K562 (cell line): ENCODE results near the gene CFAP58. TPM values are rescaled to one million over a fixed set of nuclear protein-coding genes. Genes with fewer than 3 reads are reported as not detected.

Experiments used
- C11orf30 ChIP-seq: fragments of 450-650 bp; IDR thresholded peaks from 2 replicates; pipeline ENCODE4 v1.6.1; 2016; ENCODE audit warnings: low read depth, mild to moderate bottlenecking
- CREB3 ChIP-seq: fragments of 450-650 bp; conservative IDR thresholded peaks from 2 replicates; pipeline ENCODE4 v1.6.1; 2016; ENCODE audit warnings: missing genetic modification characterization, low read depth, mild to moderate bottlenecking, missing compliant biosample characterization, moderate library complexity
- L3MBTL2 ChIP-seq: fragments of 450-650 bp; IDR thresholded peaks from 2 replicates; pipeline ENCODE4 v1.6.1; 2016; ENCODE audit warnings: mild to moderate bottlenecking, moderate library complexity
- MLLT1 ChIP-seq, 2 experiments: fragments of 450-650 bp; IDR thresholded peaks; 2 replicates each; pipeline ENCODE4 v1.6.1; 2016
- MYNN ChIP-seq, 2 experiments: sonication (generic); formaldehyde crosslinking in 1 of 2; IDR thresholded peaks; 2 replicates each; pipeline versions ENCODE4 v1.5.0 to v1.6.1; 2016 to 2020; ENCODE audit warnings: antibody characterized with exemption in 1 of 2, missing genetic modification reagents in 1 of 2
- NR2C2 ChIP-seq, 2 experiments: fragments of 200-800 bp in 1 of 2; sonication (Bioruptor generic) in 1 of 2; sonication (generic) in 1 of 2; formaldehyde crosslinking in 1 of 2; IDR thresholded peaks; 2 replicates each; pipeline versions ENCODE4 v1.6.1 to v1.8.0; 2016 to 2022; ENCODE audit warnings: mild to moderate bottlenecking in 1 of 2, missing compliant biosample characterization in 1 of 2, missing genetic modification characterization in 1 of 2, missing genetic modification reagents in 1 of 2
- RAD51 ChIP-seq: fragments of 450-650 bp; IDR thresholded peaks from 2 replicates; pipeline ENCODE4 v1.7.1; 2016; ENCODE audit warnings: low read depth, mild to moderate bottlenecking, borderline replicate concordance
- SMARCA4 ChIP-seq: fragments of 450-650 bp; IDR thresholded peaks from 2 replicates; pipeline ENCODE4 v1.6.1; 2016
- TARDBP ChIP-seq: fragments of 450-650 bp; IDR thresholded peaks from 2 replicates; pipeline ENCODE4 v1.6.1; 2016
- WHSC1 ChIP-seq: IDR thresholded peaks from one replicate; pipeline ENCODE4 v1.6.1; 2012; ENCODE audit warnings: low read length, control low read depth, inconsistent platforms
- ZNF197 ChIP-seq: fragments of 200-800 bp; sonication (Bioruptor generic); IDR thresholded peaks from 2 replicates; pipeline ENCODE4 v1.6.1; 2016; ENCODE audit warnings: low read depth, missing genetic modification characterization, missing compliant biosample characterization
- ZNF583 ChIP-seq: fragments of 250-450 bp; sonication (Bioruptor Pico); IDR thresholded peaks from 2 replicates; pipeline ENCODE4 v1.4.0; 2020
- polyA plus RNA-seq, 8 experiments: library from polyadenylated mRNA; depleted of rRNA in 4 of 8; stranded (reverse) in 5 of 8; unstranded in 3 of 8; fragments of >200 nt; fragmentation: Nextera tagmentation in 2 of 8; fragmentation: Illumina TruSeq in 1 of 8; extraction: Ambion mirVana in 2 of 8; extraction: Trizol in 1 of 8; gene quantifications; 2 replicates each; pipeline versions ENCODE4 v1.2.1 to v1.2.3, GENCODE V29; 2011 to 2014; ENCODE audit warnings: inconsistent platforms in 1 of 8, missing spikeins in 1 of 8
- total RNA-seq, 7 experiments: library from RNA; depleted of rRNA in 6 of 7; stranded (reverse); fragments of >200 nt in 6 of 7; fragmentation: Illumina TruSeq in 2 of 7; extraction: Trizol in 2 of 7; gene quantifications; 2 replicates each; pipeline versions ENCODE4 v1.2.1 to v1.2.3, GENCODE V29; 2011 to 2021; ENCODE audit warnings: low replicate concordance in 1 of 7

Gene CFAP58
- total and polyA plus RNA-seq, 9 of the 15 experiments (the other 6 are each of a cell fraction or from before 2014, with no cell fraction given) = 0.08 to 2.0 (median 0.71) TPM

- TF ChIP-seq L3MBTL2 (no peak), SMARCA4 (peak; percentile 16; the same call in 1 of the 2 replicates), ZNF583 (CRISPR knock-in tag) (no peak), CREB3 (tag) (no peak), NR2C2 (CRISPR knock-in tag; IDR thresholded peaks at IDR 0.05) (no peak), NR2C2 (tag; IDR thresholded peaks at IDR 0.05) (no peak), MLLT1 (IDR thresholded peaks at IDR 0.05) (0 out of 4 replicates have a peak, but pooled peaks of 1 of the 2 experiments have one; percentile 10), RAD51 (no peak), MYNN (IDR thresholded peaks at IDR 0.05) (no peak), MYNN (CRISPR knock-in tag; IDR thresholded peaks at IDR 0.05) (no peak), ZNF197 (CRISPR knock-in tag) (no peak), TARDBP (no peak), C11orf30 (no peak), WHSC1 (no peak)
Measured at GRCh38 chr10:104336821-104337467, 16.7 kb upstream of the CFAP58 start (continued).
